NOMO-1 (cell line): Measurements from ENCODE around the gene SYT15B.
"Not testable (repeated sequence)": the region's sequence is repeated elsewhere in the genome, so short reads cannot be mapped to it uniquely, and the experiment has no call there.

Experiments
- DNase-seq, 2 experiments: peaks; one replicate each; lab custom pipeline; 2025; ENCODE audit not compliant: unreplicated experiment in 2 of 2; lab: John Stamatoyannopoulos, UW

SYT15B gene

DNA sequence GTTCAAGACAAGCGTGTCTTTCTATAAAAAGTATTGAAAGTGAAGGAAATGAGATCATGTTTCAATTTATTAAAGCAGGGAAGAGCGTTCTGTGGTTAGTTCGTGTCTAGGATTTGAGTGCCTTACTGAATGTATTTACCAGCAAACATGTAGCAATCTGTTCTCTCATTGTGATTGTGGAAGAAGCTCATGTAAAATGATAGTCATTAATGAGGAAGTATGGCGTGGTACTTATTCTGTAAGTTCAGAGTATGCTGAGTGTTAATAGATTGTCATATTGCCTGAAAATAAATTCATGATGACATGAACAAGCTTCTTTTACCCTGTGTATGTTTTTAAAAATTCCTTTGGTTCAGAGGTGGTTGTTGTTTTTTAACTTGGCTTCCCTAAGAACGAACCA, 32.5 kb downstream of the SYT15B start:
- DNase-seq = not testable (repeated sequence)

DNA sequence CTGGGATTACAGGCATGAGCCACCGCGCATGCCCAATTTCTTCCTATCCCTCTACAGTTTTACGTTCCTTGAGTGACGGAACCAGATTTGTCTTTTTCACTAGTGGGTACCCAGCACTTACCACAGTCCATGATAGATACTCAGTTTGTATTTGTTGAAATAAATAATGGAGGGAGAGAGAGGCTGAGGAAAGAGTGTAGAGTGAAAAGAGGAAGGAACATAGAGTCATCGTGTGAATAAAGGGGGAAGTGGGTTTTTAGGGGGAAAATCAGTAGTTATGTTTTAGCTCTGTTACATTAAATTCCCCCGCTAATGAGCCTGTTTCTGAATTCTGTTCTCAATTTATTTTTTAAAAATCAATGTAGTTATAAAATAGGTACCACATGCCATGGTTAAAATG, 37.7 kb downstream of the SYT15B start:
- not testable (repeated sequence) for DNase-seq

DNA sequence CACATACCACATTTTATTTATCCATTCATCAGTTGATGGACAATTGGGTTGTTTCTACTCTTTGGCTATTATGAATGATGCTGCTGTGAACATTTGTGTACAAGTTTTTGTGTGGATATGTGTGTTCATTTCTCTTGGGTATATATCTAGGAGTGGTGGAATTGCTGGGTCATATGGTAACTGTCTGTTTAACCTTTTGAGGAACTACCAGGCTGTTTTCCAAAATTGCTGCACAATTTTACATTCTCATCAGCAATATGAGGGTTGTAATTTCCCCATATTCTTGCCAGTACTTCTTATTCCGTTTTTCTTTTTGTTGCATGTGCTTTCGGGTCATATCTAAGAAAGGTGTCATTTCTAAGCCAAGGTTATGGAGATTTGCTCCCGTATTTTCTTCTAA, 38.3 kb downstream of the SYT15B start:
- DNase-seq = not testable (repeated sequence)

DNA sequence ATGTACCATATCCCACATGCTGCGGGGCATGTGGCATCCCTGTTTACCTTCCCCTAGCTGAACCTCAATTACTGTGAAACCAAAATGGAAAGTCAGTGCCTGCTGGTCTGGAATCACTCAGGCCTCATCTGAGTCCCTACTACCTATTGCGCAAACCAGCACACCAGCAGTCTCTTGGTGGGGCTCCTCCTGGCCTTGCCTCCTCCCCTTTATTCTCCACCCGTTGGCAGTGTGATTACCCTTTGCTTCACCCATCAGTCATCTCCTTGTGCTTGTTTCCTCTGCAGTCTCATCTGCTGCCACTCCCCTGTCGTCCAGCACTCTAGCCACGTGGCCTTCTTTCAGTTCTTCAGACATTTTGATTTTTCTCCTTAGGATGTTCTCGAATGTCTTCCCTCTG, 39.3 kb downstream of the SYT15B start:
- DNase-seq = not testable (repeated sequence)

DNA sequence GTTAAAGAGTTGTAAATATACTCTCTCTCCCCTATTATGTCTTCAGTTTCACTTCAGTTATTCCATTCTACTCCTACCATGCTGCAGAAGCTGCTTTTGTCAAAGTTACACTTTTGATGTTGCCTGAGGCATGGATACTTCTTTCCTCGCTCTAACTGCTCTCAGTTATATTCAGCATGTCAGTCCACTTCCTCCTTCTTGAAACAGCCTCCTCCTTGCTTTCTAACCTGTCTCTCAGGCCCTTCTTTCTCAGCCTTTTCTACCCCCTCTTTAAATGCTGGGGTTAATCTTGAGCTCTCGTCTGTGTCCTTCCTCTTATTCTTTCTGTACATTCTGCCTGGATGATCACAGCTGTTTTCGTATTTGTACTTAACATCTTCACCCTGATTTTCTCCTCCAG, 40.0 kb downstream of the SYT15B start:
- not testable (repeated sequence) for DNase-seq

DNA sequence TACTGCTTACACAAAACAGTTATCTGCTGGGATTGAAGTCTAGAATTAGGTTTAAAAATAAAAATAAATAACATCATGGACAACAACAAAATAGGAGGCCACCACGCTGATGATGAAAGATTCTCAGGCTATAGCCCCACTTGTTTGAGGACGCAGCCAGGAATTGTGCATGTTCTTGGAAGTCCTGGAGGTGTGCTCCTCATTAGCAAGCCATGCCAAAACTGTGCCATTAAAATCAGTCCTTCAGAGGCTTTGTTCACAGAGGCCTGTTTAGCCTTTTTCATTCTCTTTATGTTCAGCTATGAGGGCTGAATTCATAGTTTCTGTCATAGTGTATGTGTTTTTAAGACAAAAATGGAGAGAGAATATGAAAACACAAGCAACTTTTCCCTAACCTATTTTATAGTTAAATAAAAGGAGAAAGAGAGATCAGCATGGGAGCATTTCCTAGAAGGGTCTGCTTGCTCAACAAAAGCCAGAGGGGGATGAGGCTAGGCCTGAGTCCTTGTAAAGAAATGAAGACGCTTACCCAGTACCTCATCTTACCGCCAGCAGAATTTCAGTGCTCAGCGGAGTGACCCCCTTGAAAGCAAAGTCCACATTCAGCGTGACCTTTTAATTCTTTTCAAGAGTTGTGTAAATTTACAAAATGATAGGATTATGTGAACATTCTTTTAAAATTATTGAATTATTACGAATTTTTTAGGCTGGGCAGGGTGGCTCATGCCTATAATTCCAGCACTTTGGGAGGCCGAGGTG, 46.2 kb downstream of the SYT15B start:
- not testable (repeated sequence) for DNase-seq
